HG03342 (cell line): Measurements from ENCODE around the gene KLK1.
"Not testable (repeated sequence)": the region's sequence is repeated elsewhere in the genome, so short reads cannot be mapped to it uniquely, and the experiment has no call there.

Experiments used
- ATAC-seq: cut with Tn5 transposase; IDR thresholded peaks from one replicate; pipeline ENCODE4 v1.9.1; 2021; ENCODE audit warnings: mild to moderate bottlenecking, moderate library complexity; ENCODE audit not compliant: unreplicated experiment

The KLK1 gene

DNA sequence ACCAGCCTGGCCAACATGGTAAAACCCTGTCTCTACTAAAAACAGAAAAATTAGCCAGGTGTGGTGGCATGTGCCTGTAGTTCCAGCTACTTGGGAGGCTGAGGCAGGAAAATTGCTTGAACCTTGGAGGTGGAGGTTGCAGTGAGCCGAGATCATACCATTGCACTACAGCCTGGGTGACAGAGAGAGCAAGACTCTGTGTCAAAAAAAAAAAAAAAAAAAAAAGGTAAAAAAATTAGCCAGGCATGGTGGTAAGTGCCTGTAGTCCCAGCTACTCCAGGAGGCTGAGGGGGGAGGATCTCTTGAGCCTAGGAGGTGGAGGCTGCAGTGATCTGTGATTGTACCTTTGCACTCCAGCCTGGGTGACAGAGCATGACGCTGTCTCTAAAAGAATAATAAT lies 53.4 kb downstream of the KLK1 start, which contains the start of gene GPR32:
Gene GPR32 (plus strand): TSS at position 301 of the 400 bp plus-strand sequence. CDS start 137 bp downstream, outside the sequence.
- not testable (repeated sequence) for ATAC-seq
